Muscle layer of duodenum (tissue), 2 donors: ENCODE results near the gene CD84.
"Not testable (repeated sequence)": the region's sequence is repeated elsewhere in the genome, so short reads cannot be mapped to it uniquely, and the experiment has no call there.

Experiments
- H3K27ac ChIP-seq: one replicate; pipeline ENCODE4 v1.7.0; 2013; ENCODE audit warnings: mild to moderate bottlenecking, low read length
- H3K27me3 ChIP-seq: one replicate; pipeline ENCODE4 v1.7.0; 2013; ENCODE audit warnings: low read depth, mild to moderate bottlenecking, control low read depth, low read length
- H3K36me3 ChIP-seq, 2 donors: one replicate each; pipeline ENCODE4 v1.7.0; 2013; ENCODE audit warnings: low read length in 2 of 2, control low read depth in 1 of 2, mild to moderate bottlenecking in 1 of 2; ENCODE audit not compliant: insufficient read depth in 2 of 2, control insufficient read depth in 1 of 2
- H3K4me1 ChIP-seq, 2 donors: one replicate each; pipeline ENCODE4 v1.7.0; 2013; ENCODE audit warnings: low read length in 2 of 2, mild to moderate bottlenecking in 2 of 2, control low read depth in 1 of 2, moderate library complexity in 1 of 2; ENCODE audit not compliant: insufficient read depth in 2 of 2, control insufficient read depth in 1 of 2
- H3K4me3 ChIP-seq, 2 donors: one replicate each; pipeline ENCODE4 v1.7.0; 2013; ENCODE audit warnings: low read length in 2 of 2, low read depth in 1 of 2, mild to moderate bottlenecking in 1 of 2
- H3K9me3 ChIP-seq, 2 donors: one replicate each; pipeline ENCODE4 v1.7.0; 2013; ENCODE audit warnings: low read length in 2 of 2, control low read depth in 1 of 2, mild to moderate bottlenecking in 1 of 2; ENCODE audit not compliant: control insufficient read depth in 1 of 2
- donor health status: healthy.

CD84 gene

DNA sequence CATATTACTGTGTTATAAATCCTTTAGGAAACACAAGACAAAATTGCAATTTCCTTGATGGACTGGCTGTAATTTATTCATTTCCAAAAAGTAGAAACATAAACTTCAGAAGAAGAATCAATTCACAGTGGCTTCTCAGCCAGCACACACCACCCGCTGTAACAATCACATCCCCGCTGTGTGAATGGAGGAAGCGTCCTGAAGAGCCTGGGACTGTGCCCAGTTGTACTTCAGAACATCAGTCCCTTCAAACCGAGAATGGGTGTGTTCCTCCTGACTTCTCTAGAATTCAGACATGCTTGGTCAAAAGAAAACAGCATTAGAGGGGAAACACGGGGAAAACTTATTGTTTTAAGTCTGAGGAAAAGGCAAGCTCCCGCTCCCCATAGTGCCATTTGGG is 28.8 kb upstream of the CD84 start:
- Histone ChIP-seq H3K9me3 (no peaks in the 10 kb centered on the region), H3K36me3 (no peaks in the 10 kb centered on the region), H3K4me3 (no peak overlapping the region), H3K27ac (no peak overlapping the region), H3K4me1 (no peaks in the 10 kb centered on the region), H3K27me3 (no peaks in the 10 kb centered on the region)

DNA sequence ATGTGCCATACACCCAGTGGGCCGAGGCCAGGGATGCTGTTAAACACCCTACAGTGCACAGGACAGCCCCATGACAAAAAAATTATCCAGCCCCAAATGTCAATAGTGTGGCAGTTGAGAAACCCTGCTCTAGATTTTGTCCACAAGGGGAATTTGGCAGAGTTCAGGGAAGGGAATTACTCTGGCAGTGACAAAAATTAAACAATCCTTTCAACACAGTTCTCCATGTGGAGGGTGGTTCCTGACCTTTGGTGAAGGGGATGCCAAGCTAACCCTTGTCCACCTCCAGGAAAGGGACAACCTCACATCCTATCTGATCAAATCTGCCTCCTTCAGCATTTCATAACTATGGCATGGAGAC is 28.4 kb upstream of the CD84 start:
- no peaks in the 10 kb centered on the region for H3K4me1 ChIP-seq
- H3K9me3 ChIP-seq: no peaks in the 10 kb centered on the region
- no peak overlapping the region for H3K27ac ChIP-seq
- no peaks in the 10 kb centered on the region for H3K36me3 ChIP-seq
- H3K27me3 ChIP-seq: no peaks in the 10 kb centered on the region
- H3K4me3 ChIP-seq: no peak overlapping the region

DNA sequence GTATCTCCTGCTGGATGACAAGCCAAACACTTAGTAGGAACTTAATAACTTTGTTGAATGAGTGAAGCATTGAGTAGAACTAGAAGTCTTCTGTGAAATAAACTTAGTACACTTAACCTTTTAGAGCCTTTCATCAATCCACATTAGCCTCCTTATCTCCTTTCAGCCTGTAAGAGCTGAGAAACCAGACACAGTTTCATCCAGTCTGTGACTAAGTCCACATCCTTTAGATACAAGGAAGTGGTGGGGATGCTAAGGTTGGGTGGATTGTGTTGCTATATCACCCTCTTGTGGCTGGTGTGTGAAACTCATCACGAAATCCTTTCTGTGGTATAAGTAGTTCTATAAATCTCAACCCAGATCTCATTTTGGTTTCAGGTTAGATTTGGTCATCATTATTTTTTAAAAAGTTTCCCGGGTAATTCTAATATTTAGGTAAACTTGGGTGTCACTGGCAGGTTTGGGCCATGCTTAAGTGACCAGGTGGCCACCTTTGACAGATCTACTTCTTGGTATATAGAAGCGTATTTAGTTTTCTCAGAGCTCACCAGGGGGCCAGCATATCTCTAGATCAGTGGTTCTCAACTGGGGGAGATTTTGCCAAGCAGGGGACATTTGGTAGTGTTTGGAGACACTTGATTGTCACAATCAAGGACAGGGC is 27.8 kb upstream of the CD84 start:
- no peak overlapping the region for H3K27ac ChIP-seq
- no peaks in the 10 kb centered on the region for H3K9me3 ChIP-seq
- H3K27me3 ChIP-seq: no peaks in the 10 kb centered on the region
- no peaks in the 10 kb centered on the region for H3K36me3 ChIP-seq
- no peak overlapping the region for H3K4me3 ChIP-seq
- no peaks in the 10 kb centered on the region for H3K4me1 ChIP-seq

DNA sequence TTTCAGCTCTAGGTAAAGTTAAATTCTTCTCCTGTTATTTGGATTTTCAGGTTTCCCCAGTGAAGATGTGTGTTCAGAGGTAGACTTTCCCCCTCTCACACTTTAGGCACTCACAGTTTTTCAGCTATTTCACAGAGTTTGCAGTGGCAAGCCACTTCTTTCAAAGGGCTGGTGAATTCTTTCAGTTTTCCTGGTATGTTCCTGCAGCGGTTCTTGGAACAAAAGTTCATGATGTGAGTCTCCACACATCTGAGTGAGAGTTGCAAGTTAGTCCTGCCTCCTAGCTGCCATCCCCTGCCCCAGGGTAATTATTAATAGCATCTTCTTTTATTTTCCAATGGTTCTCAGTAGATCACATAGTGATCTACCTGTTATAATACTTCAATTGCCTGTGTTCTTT is 27.3 kb upstream of the CD84 start:
- Histone ChIP-seq H3K4me3 (no peak overlapping the region), H3K27me3 (no peaks in the 10 kb centered on the region), H3K4me1 (no peaks in the 10 kb centered on the region), H3K36me3 (no peaks in the 10 kb centered on the region), H3K9me3 (no peaks in the 10 kb centered on the region), H3K27ac (no peak overlapping the region)

DNA sequence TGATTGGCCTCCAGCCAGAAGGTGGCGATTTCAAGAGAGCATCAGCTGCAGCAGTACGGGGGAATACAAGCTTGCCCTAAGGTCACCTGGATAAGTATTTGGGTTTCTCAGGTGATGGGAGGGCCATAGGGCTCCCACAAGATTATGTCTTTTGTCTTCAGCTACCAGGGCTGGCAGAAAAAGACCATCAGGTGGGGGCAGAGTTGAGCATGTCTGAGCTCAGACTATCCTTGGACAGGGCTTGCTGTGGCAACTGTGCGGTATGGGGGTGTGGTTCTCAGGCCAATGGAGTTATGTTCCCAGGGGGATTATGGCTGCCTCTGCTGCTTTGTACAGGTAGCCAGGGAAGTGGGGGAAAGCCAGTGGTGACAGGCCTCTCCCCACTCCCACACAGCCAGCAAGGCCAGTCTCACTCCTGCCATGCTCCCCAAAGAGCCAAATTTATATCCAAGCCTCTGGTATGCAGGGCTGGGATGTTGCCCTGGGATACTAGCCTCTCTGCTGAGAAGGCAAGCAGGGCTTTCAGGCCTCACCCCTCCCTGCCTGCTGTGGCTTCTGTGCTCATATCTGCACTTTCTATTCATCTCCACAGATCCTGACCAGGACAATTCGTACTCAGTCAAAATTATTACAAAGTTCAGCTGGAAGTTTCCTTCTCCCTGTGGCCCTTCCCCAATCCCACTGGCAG is 26.6 kb upstream of the CD84 start:
- peaks cover 0 to 3% of the 10 kb centered on the region in 2 donors for H3K9me3 ChIP-seq

DNA sequence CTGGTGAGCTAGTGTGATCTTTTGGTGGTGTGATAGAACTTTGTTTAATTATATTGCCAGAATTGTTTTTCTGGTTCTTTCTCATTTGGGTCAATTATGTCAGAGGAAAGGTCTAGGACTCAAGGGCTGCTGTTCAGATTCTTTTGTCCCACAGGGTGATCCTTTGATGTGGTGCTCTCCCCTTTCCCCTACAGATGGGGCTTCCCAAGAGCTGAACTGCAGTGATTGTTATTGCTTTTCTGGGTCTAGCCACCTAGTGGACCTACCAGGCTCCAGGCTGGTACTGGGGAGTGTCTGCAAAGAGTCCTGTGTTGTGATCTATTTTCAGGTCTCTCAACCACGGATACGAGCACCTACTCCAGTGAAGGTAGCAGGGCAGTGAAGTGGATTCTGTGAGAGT is 25.9 kb upstream of the CD84 start:
- H3K27me3 ChIP-seq: no peaks in the 10 kb centered on the region
- no peaks in the 10 kb centered on the region for H3K36me3 ChIP-seq

More for the DNA sequence above, 26.6 kb upstream of the CD84 start:
- no peak overlapping the region for H3K4me3 ChIP-seq
- no peaks in the 10 kb centered on the region for H3K27me3 ChIP-seq
- no peaks in the 10 kb centered on the region for H3K36me3 ChIP-seq
- H3K27ac ChIP-seq: no peak overlapping the region
- no peaks in the 10 kb centered on the region for H3K4me1 ChIP-seq

DNA sequence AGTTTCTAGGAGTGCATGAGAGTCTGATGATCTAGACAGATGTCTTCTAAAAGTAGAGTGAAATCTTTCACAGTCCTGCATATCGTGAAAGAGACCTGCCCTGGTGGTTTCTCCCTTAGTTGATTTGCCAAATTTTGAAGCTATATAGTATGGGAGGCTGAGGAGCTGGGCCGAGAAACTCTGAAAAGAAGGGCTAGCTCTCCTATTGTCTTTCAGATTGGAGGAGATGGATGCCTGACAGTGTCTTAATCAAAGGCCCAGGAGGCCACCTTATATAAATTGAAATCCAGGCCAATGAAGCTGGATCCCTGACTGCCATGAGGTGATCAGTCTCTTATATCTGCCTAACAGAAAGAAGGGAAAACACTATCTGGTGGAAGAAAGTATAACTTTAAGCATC is 18.4 kb upstream of the CD84 start:
- no peaks in the 10 kb centered on the region for H3K36me3 ChIP-seq
- H3K27me3 ChIP-seq: no peaks in the 10 kb centered on the region
- H3K27ac ChIP-seq: no peak overlapping the region
- H3K4me3 ChIP-seq: no peak overlapping the region
- peaks cover 0 to 3% of the 10 kb centered on the region in 2 donors for H3K9me3 ChIP-seq
- H3K4me1 ChIP-seq: no peaks in the 10 kb centered on the region

More for the DNA sequence above, 25.9 kb upstream of the CD84 start:
- H3K4me1 ChIP-seq: no peaks in the 10 kb centered on the region
- H3K9me3 ChIP-seq: peaks cover 0 to 3% of the 10 kb centered on the region in 2 donors
- H3K27ac ChIP-seq: no peak overlapping the region
- H3K4me3 ChIP-seq: no peak overlapping the region

DNA sequence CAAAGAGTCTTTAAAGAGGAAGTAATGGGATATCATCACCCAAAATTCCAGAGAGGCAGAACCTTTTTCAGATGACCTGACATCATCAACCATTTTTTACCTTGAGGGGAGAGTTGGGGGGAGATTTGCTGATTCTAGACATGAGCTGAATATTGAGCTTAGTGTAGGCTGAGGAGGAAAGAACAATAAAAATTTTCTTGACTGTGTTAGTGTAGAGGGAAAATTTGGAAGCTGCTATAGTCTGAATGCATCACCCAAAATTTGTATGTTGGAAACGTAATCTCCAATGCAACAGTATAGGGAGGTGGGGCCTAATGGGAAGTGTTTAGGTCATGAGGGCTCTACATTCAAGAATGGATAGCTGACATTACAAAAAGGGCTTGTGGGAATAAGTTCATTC is 17.8 kb upstream of the CD84 start:
- no peak overlapping the region for H3K27ac ChIP-seq
- H3K4me3 ChIP-seq: no peak overlapping the region
- peaks cover 0 to 3% of the 10 kb centered on the region in 2 donors for H3K9me3 ChIP-seq
- no peaks in the 10 kb centered on the region for H3K4me1 ChIP-seq
- H3K27me3 ChIP-seq: no peaks in the 10 kb centered on the region
- no peaks in the 10 kb centered on the region for H3K36me3 ChIP-seq

DNA sequence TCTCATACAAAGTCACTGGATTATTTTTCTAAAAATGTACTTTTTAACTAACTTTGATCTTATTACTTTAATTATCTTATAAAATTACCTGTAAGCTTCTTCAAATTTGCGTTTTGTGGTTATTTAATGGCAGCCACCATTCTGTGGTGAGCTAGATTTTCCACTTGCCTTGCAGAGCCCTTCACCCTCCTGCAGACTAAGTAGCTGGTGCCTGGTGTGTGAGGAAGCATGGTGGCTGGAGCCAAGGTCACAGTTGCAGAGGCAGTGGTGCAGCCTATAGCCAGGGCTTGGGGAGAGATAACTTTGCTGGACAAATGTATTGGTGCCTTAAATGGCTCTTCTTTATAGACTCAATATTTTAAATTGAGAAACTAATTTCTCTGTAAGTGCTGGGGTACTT is 11.2 kb upstream of the CD84 start:
- no peaks in the 10 kb centered on the region for H3K36me3 ChIP-seq

DNA sequence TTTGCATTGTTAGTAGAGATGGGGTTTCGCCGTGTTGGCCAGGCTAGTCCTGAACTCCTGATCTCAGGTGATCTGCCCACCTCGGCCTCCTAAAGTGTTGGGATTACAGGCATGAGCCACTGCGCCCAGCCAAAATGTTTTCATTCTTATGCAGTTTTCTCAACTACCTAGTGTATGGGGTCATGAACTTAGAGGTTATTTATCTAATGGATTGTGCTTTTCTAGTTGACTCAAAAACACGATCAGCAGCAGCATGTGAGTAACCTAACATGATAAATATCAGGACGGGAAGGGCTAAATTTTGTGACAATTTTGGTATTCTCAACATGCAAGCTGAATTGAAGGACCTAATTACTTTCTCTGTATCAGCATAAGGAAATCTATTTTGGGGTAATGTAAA is 9.2 kb upstream of the CD84 start:
- H3K9me3 ChIP-seq: no peaks in the 10 kb centered on the region
- no peak overlapping the region for H3K27ac ChIP-seq
- H3K4me3 ChIP-seq: no peak overlapping the region
- H3K27me3 ChIP-seq: no peaks in the 10 kb centered on the region
- H3K4me1 ChIP-seq: no peaks in the 10 kb centered on the region
- H3K36me3 ChIP-seq: no peaks in the 10 kb centered on the region

More for the DNA sequence above, 11.2 kb upstream of the CD84 start:
- Histone ChIP-seq H3K4me1 (no peaks in the 10 kb centered on the region), H3K4me3 (no peak overlapping the region), H3K9me3 (no peaks in the 10 kb centered on the region), H3K27me3 (no peaks in the 10 kb centered on the region), H3K27ac (no peak overlapping the region)

DNA sequence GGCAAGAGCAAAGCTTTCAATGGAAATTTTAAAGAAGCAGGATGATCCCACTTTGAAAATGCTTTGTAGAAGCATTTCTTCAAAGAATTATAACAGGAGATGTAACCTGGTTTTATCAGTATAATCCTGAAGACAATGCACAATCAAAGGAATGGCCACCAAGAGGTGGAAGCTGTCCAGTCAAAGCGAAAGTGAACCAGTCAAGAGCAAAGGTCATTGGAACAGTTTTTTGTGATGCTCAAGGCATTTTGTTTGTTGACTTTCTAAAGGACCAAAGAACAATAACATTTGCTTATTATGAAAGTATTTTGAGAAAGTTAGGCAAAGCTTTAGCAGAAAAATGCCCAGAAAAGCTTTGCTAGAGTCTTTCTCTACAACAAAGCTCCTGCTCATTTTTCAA is 5.5 kb upstream of the CD84 start:
- no peaks in the 10 kb centered on the region for H3K36me3 ChIP-seq
- no peak overlapping the region for H3K4me3 ChIP-seq
- H3K27me3 ChIP-seq: no peaks in the 10 kb centered on the region
- H3K27ac ChIP-seq: no peak overlapping the region
- no peaks in the 10 kb centered on the region for H3K9me3 ChIP-seq
- no peaks in the 10 kb centered on the region for H3K4me1 ChIP-seq

DNA sequence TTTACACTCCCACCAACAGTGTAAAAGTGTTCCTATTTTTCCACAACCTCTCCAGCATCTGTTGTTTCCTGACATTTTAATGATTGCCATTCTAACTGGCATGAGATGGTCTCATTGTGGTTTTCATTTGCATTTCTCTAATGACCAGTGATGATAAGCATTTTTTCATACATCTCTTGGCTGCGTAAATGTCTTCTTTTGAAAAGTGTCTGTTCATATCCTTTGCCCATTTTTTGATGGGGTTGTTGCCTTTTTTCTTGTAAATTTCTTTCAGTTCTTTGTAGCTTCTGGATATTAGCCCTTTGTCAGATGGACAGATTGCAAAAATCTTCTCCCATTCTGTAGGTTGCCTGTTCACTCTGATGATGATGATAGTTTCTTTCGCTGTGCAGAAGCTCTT is 3.7 kb upstream of the CD84 start:
- not testable (repeated sequence) for H3K27ac ChIP-seq, H3K4me1 ChIP-seq, H3K4me3 ChIP-seq, H3K36me3 ChIP-seq, H3K27me3 ChIP-seq, H3K9me3 ChIP-seq
